GM23338 (cell line): ENCODE data around the gene PLBD1.

Experiments used
- CREB1 ChIP-seq: fragments of 250-450 bp; sonication (Bioruptor Pico); IDR thresholded peaks from 2 replicates; pipeline ENCODE4 v1.5.0; 2020; ENCODE audit warnings: low read depth, mild to moderate bottlenecking, moderate library complexity
- EZH2 ChIP-seq: fragments of 200-600 bp; sonication (generic); IDR thresholded peaks from one replicate; pipeline ENCODE4 v1.8.0; 2017; ENCODE audit warnings: antibody characterized with exemption, mild to moderate bottlenecking, low read depth; ENCODE audit not compliant: unreplicated experiment
- EZH2phosphoT487 ChIP-seq: fragments of 200-600 bp; sonication (generic); IDR thresholded peaks from one replicate; pipeline ENCODE4 v1.8.1; 2018; ENCODE audit warnings: antibody characterized with exemption; ENCODE audit not compliant: unreplicated experiment
- JUNB ChIP-seq: IDR thresholded peaks from one replicate; pipeline ENCODE4 v1.6.1; 2016; ENCODE audit warnings: antibody characterized with exemption; ENCODE audit not compliant: unreplicated experiment
- POLR2AphosphoS5 ChIP-seq: IDR thresholded peaks from 2 replicates; pipeline ENCODE4 v1.6.1; 2016; ENCODE audit warnings: antibody characterized with exemption, low read depth
- REST ChIP-seq: IDR thresholded peaks from one replicate; pipeline ENCODE4 v1.6.1; 2018; ENCODE audit warnings: antibody characterized with exemption; ENCODE audit not compliant: unreplicated experiment
- ZNF462 ChIP-seq: fragments of 250-450 bp; sonication (Bioruptor Pico); IDR thresholded peaks from 2 replicates; pipeline ENCODE4 v1.5.0; 2020; ENCODE audit warnings: mild to moderate bottlenecking, moderate library complexity
- TF ChIP-seq, protein P1 (sequence below), 2 experiments: fragments of 200-600 bp in 1 of 2; sonication (generic) in 1 of 2; conservative IDR thresholded peaks; 2 replicates each; pipeline versions ENCODE4 v1.5.1 to v1.6.1; 2016 to 2017; ENCODE audit warnings: antibody characterized with exemption in 2 of 2, low read depth in 2 of 2, mild to moderate bottlenecking in 2 of 2, moderate library complexity in 1 of 2

DNA sequence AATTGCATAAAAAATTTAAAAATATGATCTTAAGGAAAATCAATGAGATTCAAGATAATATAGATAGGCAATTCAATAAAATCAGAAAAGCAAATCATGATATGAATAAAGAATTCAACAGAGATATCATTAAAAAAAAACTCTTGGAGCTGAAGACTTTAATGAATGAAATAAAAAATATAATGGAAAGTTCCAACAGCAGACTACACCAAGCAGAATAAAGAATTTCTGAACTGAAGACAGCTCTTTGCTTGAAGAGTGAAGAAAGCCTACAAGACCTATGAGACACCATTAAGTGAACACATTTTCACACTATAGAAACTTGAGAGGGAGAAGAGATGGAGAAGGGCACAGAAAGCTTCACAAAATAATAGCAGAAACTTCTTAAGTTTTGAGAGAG, 45.9 kb downstream of the PLBD1 start:
- TF ChIP-seq JUNB = no peak
- TF ChIP-seq, protein P1, sequence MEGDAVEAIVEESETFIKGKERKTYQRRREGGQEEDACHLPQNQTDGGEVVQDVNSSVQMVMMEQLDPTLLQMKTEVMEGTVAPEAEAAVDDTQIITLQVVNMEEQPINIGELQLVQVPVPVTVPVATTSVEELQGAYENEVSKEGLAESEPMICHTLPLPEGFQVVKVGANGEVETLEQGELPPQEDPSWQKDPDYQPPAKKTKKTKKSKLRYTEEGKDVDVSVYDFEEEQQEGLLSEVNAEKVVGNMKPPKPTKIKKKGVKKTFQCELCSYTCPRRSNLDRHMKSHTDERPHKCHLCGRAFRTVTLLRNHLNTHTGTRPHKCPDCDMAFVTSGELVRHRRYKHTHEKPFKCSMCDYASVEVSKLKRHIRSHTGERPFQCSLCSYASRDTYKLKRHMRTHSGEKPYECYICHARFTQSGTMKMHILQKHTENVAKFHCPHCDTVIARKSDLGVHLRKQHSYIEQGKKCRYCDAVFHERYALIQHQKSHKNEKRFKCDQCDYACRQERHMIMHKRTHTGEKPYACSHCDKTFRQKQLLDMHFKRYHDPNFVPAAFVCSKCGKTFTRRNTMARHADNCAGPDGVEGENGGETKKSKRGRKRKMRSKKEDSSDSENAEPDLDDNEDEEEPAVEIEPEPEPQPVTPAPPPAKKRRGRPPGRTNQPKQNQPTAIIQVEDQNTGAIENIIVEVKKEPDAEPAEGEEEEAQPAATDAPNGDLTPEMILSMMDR (conservative IDR thresholded peaks at IDR 0.05; ENCODE audit: low read depth in 2 of 2) = no peak
- no peak for TF ChIP-seq POLR2AphosphoS5
- TF ChIP-seq EZH2phosphoT487 = no peak
- TF ChIP-seq REST = no peak
- TF ChIP-seq EZH2 = no peak
- TF ChIP-seq CREB1 (CRISPR knock-in tag) = no peak
- no peak for TF ChIP-seq ZNF462
